LHCN-M2 (cell line): Measurements from ENCODE around the gene MARS1. TPM values are rescaled to one million over a fixed set of nuclear protein-coding genes. Genes with fewer than 3 reads are reported as not detected.
"Not testable (repeated sequence)": the region's sequence is repeated elsewhere in the genome, so short reads cannot be mapped to it uniquely, and the experiment has no call there.

Experiments
- DNase-seq: peaks from one replicate; pipeline ENCODE4 v3.0.0-alpha.2; 2012; ENCODE audit warnings: low read depth
- polyA plus RNA-seq: library from polyadenylated mRNA; unstranded; fragments of >200 nt; gene quantifications from one replicate; pipeline ENCODE4 v1.2.1, GENCODE V29; 2012; ENCODE audit warnings: missing spikeins
- total RNA-seq: library from RNA; depleted of rRNA; stranded (reverse); fragments of >200 nt; gene quantifications from 2 replicates; pipeline ENCODE4 v1.2.3, GENCODE V29; 2014; rRNA removed

MARS1 gene
- total RNA-seq, result 80.1 and 92.7 TPM in 2 replicates
- polyA plus RNA-seq, result 116 TPM

GRCh38 chr12:57487597-57488401 is at the start of gene MARS1:
MARS1 (plus strand) TSS chr12:57488068; CDS start chr12:57488091, 23 bp downstream.
- peak; percentile 96 for DNase-seq

DNA sequence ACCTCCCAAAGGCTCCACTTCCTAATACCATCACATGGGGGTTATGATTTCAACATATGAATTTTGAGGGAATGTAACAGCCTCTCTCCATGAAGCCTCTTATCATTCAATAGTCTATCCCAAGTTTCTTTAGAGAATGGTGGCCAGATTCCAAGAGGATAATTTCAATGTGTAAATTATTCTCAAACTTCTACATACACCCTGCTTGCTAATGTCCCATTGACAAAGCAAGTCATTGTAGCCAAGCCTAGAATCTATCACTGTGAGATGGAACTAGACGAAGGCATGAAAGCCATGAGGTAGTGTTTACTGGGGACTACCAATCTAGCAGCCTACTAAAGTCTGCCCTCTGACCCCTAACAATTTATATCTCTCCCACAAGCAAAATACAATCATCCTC is 49.5 kb upstream of the MARS1 start:
- DNase-seq, result no peak

DNA sequence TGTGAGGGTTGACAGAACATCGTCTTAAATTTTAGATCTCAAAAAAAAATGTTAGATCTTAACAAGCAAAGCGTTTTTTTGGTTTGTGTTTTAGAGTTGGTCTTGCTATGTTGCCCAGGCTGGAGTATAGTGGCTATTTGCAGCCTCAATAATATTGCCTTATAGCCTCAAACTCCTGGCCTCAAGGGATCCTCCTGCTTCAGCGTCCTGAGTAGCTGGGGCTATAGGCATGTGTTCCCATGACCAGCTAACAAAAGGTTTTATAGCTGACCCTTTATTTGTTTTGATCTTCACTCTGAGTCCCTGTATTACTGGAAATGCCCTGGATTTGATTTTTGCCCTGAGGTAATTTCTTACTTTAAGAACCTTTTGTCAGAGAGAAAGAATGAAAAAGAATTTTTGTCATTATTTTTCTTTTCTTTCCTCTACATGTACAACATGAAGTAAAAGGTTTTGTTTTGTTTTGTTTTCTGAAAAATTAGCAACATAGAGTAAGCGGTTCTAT is 48.1 kb upstream of the MARS1 start:
- no peak for DNase-seq

GRCh38 chr12:57441393-57441792 is 46.5 kb upstream of the MARS1 start:
- DNase-seq, result not testable (repeated sequence)

GRCh38 chr12:57441846-57442427 is 45.9 kb upstream of the MARS1 start:
- no peak for DNase-seq

- DNase-seq, result not testable (repeated sequence)
Measured at GRCh38 chr12:57444337-57444736, 43.5 kb upstream of the MARS1 start.

GRCh38 chr12:57444744-57445143 is 43.1 kb upstream of the MARS1 start:
- no peak for DNase-seq

- DNase-seq, result no peak
Measured at GRCh38 chr12:57446292-57446960, 41.4 kb upstream of the MARS1 start.

DNA sequence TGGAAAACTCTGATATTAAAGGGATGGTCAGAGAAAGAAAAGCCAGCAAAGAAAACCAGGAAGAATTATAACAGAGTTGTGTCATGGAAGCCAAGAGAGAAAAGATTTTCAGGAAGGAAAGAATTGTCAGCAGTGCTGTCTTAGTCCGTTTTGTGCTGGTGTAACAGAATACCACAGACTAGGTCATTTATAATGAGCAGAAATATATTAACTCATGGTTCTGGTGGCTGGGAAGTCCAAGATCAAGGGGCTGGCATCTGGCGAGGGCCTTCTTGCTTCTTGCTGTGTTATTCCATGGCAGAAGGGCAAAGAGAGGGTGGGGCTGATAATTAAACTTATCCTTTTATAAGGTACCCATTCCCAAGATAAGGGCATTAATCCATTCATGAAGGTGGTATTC is 39.2 kb upstream of the MARS1 start:
- no peak for DNase-seq

DNA sequence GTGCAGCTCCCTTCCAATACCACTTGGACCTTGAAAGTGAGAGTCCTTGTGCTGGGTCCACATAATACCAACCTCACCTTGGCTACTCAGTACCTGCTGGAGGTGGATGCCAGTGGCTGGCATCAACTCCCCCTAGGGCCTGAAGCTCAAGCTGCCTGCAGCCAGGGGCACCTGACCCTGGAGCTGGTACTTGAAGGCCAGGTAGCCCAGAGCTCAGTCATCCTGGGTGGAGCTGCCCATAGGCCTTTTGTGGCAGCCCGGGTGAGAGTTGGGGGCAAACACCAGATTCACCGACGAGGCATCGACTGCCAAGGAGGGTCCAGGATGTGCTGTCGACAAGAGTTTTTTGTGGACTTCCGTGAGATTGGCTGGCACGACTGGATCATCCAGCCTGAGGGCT is 38.5 kb upstream of the MARS1 start:
- no peak for DNase-seq

DNA sequence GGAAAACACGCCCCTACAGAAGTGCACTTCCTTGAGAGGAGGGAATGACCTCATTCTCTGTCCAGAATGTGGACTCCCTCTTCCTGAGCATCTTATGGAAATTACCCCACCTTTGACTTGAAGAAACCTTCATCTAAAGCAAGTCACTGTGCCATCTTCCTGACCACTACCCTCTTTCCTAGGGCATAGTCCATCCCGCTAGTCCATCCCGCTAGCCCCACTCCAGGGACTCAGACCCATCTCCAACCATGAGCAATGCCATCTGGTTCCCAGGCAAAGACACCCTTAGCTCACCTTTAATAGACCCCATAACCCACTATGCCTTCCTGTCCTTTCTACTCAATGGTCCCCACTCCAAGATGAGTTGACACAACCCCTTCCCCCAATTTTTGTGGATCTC is 37.8 kb upstream of the MARS1 start:
- no peak for DNase-seq

DNA sequence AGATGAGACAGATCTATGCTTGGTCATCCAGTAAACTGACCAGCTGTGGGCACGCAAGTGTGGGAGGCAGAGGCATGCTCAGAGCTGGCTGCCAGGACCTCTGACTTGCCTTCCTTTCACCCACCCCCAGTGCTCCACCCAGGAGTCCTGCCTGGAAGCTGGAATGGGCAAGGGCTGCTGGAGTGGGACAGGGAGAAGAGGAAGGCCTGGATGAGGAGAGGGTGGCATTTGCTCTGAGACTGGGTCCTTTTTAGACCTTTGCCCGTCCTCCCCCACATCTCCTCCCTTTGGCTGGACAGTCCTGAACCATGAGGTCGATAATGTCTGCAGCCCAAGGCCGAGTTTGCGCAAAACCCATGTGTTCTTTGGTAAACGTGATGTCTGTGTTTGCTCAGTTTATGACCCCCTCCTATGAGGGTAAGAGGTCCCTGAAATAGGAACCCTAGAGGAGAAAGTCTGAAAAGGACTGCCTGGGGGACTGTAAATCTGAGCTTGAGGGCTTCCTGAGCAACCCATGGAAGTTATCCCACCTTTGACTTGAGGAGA is 36.6 kb upstream of the MARS1 start:
- no peak for DNase-seq

- DNase-seq, result peak; percentile 79
Measured at GRCh38 chr12:57452181-57452936, 35.5 kb upstream of the MARS1 start.

DNA sequence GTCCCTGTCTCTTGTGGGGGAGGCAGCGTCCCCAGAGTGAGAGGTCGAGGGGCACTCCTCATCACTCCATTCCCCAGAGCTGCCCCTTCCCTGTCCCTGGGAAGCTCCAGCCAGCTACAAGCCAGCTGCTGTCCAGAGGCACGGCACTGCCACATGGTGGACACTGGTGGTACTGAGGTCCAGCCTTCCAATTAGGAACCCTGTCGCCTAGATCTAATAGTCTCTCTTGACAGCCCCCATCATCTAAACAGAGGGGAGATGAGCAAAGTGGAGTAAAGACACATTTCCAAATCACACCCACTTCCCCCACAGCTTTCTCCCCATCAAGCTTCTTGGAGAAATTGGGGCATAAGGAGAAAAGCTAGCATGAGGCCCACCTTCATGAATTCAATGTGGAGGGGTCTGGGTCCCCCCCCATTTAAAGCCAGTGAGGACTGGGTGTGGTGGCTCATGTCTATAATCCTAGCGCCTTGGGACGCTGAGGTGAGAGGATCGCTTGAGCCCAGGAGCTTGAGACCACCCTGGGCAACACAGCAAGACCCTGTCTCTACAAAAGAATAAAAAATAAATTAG is 34.8 kb upstream of the MARS1 start:
- peak; percentile 65 for DNase-seq

GRCh38 chr12:57454213-57454565 is 33.7 kb upstream of the MARS1 start:
- DNase-seq, result no peak

- peak; percentile 84 for DNase-seq
Measured at GRCh38 chr12:57454566-57455373, 33.1 kb upstream of the MARS1 start, which contains the start of gene INHBE. INHBE (plus strand) TSS chr12:57455307; CDS start chr12:57455537, 230 bp downstream.

DNA sequence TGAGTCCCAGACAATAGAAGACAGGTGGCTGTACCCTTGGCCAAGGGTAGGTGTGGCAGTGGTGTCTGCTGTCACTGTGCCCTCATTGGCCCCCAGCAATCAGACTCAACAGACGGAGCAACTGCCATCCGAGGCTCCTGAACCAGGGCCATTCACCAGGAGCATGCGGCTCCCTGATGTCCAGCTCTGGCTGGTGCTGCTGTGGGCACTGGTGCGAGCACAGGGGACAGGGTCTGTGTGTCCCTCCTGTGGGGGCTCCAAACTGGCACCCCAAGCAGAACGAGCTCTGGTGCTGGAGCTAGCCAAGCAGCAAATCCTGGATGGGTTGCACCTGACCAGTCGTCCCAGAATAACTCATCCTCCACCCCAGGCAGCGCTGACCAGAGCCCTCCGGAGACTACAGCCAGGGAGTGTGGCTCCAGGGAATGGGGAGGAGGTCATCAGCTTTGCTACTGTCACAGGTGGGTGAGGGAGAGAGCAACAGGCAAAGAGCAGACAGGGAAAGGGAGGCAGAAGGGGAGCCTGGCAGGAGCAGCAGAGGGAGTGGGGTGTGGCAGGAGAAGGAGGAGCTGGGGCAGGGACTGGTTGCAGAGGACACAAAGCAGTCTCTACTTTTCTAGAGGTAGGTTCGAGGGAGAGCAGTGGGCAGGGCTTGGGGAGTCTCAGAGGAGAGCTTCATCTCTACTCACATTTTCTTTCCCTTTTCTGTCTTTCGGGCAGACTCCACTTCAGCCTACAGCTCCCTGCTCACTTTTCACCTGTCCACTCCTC is 32.3 kb upstream of the MARS1 start:
- no peak for DNase-seq

GRCh38 chr12:57456145-57456700 is 31.6 kb upstream of the MARS1 start:
- DNase-seq, result peak; percentile 35
